ENCODE data around the gene PPP1R15A.
"Not testable (repeated sequence)": the region's sequence is repeated elsewhere in the genome, so short reads cannot be mapped to it uniquely, and the experiment has no call there.

PPP1R15A gene

GRCh38 chr19:48878196-48879024 lies 6.2 kb downstream of the PPP1R15A start:
- TF ChIP-seq CTCF (IDR thresholded peaks at IDR 0.05; ENCODE audit: insufficient read depth, low read length): no peak
- TF ChIP-seq GABPA (IDR thresholded peaks at IDR 0.05; ENCODE audit: low read depth): no peak
- TF ChIP-seq SPI1 (IDR thresholded peaks at IDR 0.05; ENCODE audit: borderline replicate concordance, low read depth): no peak
- no peak for TF ChIP-seq POLR2AphosphoS5 (IDR thresholded peaks at IDR 0.05; ENCODE audit: low read depth)
- TF ChIP-seq, protein P1, sequence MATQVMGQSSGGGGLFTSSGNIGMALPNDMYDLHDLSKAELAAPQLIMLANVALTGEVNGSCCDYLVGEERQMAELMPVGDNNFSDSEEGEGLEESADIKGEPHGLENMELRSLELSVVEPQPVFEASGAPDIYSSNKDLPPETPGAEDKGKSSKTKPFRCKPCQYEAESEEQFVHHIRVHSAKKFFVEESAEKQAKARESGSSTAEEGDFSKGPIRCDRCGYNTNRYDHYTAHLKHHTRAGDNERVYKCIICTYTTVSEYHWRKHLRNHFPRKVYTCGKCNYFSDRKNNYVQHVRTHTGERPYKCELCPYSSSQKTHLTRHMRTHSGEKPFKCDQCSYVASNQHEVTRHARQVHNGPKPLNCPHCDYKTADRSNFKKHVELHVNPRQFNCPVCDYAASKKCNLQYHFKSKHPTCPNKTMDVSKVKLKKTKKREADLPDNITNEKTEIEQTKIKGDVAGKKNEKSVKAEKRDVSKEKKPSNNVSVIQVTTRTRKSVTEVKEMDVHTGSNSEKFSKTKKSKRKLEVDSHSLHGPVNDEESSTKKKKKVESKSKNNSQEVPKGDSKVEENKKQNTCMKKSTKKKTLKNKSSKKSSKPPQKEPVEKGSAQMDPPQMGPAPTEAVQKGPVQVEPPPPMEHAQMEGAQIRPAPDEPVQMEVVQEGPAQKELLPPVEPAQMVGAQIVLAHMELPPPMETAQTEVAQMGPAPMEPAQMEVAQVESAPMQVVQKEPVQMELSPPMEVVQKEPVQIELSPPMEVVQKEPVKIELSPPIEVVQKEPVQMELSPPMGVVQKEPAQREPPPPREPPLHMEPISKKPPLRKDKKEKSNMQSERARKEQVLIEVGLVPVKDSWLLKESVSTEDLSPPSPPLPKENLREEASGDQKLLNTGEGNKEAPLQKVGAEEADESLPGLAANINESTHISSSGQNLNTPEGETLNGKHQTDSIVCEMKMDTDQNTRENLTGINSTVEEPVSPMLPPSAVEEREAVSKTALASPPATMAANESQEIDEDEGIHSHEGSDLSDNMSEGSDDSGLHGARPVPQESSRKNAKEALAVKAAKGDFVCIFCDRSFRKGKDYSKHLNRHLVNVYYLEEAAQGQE (IDR thresholded peaks at IDR 0.05; ENCODE audit: insufficient replicate concordance, low read depth): no peak
- DNase-seq (ENCODE audit: low read depth in 1 of 2, low spot score in 1 of 2): no peak
- H3K4me3 ChIP-seq (replicated peaks; ENCODE audit: insufficient read depth, low read length): no peak overlapping the region
- H3K27me3 ChIP-seq (ENCODE audit: insufficient read depth, poor library complexity, severe bottlenecking): no peaks in the 10 kb centered on the region
- H3K27ac ChIP-seq (replicated peaks): no peak overlapping the region

- Histone ChIP-seq H3K4me3 (replicated peaks; ENCODE audit: insufficient read depth, low read length) (no peak overlapping the region), H3K27me3 (ENCODE audit: insufficient read depth, poor library complexity, severe bottlenecking) (no peaks in the 10 kb centered on the region), H3K27ac (replicated peaks) (no peak overlapping the region)
- TF ChIP-seq GABPA (IDR thresholded peaks at IDR 0.05; ENCODE audit: low read depth) (no peak), CTCF (IDR thresholded peaks at IDR 0.05; ENCODE audit: insufficient read depth, low read length) (no peak)
- no peak for DNase-seq (ENCODE audit: low read depth in 1 of 2, low spot score in 1 of 2)
Observed at GRCh38 chr19:48879025-48879637, 6.9 kb downstream of the PPP1R15A start.

GRCh38 chr19:48879696-48880095 lies 7.5 kb downstream of the PPP1R15A start:
- not testable (repeated sequence) for H3K4me3 ChIP-seq (replicated peaks; ENCODE audit: insufficient read depth, low read length); DNase-seq (ENCODE audit: low read depth in 1 of 2, low spot score in 1 of 2); H3K27ac ChIP-seq (replicated peaks); H3K27me3 ChIP-seq (ENCODE audit: insufficient read depth, poor library complexity, severe bottlenecking)

DNA sequence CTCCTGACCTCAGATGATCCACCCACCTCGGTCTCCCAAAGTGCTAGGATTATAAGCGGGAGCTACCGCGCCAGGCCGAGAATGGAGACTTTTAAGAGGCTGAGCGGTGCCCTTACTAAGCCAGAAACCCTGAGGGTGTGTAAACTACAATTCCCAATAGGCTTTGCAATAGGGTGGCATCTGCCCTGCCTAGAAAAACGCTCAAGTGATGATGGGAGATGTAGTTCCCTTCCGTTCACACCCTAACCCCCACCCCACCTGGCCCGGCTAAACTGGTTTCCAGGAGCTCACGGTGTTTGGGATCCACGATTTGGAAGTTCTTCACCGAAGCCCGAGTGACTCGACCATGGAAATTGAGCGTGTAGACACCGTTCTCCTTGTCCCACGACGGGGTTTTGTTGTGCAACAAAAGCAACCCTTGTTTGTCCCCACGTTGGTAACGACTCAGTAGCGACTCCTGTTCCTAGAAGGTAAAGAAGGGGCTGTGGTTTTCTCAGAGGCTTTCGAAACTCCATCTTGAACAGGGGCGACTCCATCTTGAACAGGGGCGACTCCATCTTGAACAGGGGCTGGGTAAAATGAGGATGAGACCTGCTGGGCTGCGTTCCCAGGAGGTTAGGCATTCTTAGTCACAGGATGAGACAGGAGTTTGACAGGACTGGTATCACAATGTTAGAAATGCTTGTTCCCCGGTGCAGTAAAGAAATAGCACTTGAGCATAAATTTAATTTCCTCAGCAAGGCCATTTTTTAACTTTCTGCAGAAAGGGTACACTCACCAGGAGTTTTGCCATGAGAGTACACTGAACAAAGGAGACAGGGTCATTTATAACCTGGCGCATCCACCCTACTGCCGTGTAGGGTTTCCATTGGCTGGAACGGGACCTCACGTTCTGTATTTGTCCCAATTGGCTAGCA lies 9.8 kb downstream of the PPP1R15A start:
- no peak overlapping the region for H3K27ac ChIP-seq (replicated peaks)

More for the DNA sequence above, 9.8 kb downstream of the PPP1R15A start:
- peak in 1 of 2 experiments; percentile 15 for DNase-seq (ENCODE audit: low read depth in 1 of 2, low spot score in 1 of 2)
- no peaks in the 10 kb centered on the region for H3K27me3 ChIP-seq (ENCODE audit: insufficient read depth, poor library complexity, severe bottlenecking)
- no peak overlapping the region for H3K4me3 ChIP-seq (replicated peaks; ENCODE audit: insufficient read depth, low read length)
- TF ChIP-seq SPI1 (IDR thresholded peaks at IDR 0.05; ENCODE audit: borderline replicate concordance, low read depth): no peak
- TF ChIP-seq GABPA (IDR thresholded peaks at IDR 0.05; ENCODE audit: low read depth): no peak
- TF ChIP-seq POLR2AphosphoS5 (IDR thresholded peaks at IDR 0.05; ENCODE audit: low read depth): no peak
- no peak for TF ChIP-seq CTCF (IDR thresholded peaks at IDR 0.05; ENCODE audit: insufficient read depth, low read length)
- TF ChIP-seq, protein P1 (IDR thresholded peaks at IDR 0.05; ENCODE audit: insufficient replicate concordance, low read depth): no peak
